GM12873 (cell line): ENCODE results near the gene YBX2.

Source experiments
- CTCF ChIP-seq: IDR thresholded peaks from 2 replicates; pipeline ENCODE4 v1.5.1; 2012; ENCODE audit warnings: low read depth, mild to moderate bottlenecking, moderate library complexity, low read length, control low read depth; ENCODE audit not compliant: insufficient read depth; ENCODE audit errors: missing control alignments

YBX2 gene

DNA sequence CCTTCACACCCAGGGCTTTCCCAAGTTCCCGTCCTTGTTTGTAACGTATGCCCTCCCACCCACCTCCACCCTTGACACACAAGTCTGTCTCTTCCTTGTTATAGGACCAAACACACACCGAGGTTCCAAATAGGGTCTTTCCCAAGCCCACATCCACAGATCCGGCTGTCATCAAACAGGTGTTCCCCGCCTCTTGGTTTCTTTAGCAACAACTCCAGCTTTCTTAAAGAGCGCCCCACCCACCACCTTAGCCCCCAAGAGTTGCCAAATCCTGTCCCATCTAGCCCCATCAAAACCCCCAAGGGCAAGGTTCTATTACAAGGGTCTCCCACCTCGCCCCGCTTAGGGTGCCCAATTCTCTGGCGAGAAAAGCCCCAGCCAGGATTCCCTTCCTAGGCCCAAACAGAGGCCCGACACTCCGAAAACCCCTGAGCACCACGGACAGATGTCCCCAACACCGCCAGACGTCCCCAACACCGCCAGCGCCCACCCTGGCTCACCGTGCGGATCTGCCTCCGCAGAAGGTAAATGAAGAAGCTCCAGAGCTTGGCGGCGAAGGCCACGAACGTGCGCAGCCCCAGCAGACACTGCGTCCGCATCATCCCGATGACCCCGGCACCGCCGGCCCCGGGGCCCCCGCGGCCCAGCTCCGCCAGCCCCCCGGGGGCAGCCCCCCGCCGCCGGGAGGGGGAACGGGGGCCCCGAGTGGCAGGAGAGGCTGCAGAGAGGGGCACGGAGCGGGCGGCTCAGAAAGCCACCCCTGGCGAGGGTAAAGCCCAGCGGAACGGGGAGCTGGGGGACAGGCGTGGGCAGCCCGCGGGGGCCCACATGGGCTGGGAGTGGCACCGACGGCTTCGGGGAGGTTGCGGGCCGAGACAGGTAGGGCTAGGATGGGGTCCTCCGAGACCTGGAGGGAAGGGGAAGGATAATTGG, 43.5 kb downstream of the YBX2 start:
- TF ChIP-seq CTCF: no peak

DNA sequence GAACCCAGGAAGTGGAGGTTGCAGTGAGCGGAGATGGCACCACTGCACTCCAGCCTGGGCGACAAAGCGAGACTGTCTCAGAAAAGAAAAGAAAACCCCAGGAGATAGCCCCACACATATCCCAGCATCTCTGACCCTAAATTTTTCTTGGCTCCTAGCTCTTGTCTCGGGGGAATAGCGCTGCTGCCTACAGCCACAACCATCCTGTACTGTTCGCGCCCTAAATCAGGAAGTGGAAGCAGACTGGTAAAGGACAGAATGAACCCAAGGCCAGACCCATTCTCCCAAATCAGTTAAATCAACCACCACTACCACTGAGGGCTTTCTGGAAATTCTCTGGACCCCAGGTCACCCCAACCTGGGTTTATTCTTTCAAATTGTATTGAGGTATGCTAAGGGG, 44.6 kb downstream of the YBX2 start:
- TF ChIP-seq CTCF: no peak

GRCh38 chr17:7249214-7249613, 45.2 kb downstream of the YBX2 start:
- TF ChIP-seq CTCF: no peak

DNA sequence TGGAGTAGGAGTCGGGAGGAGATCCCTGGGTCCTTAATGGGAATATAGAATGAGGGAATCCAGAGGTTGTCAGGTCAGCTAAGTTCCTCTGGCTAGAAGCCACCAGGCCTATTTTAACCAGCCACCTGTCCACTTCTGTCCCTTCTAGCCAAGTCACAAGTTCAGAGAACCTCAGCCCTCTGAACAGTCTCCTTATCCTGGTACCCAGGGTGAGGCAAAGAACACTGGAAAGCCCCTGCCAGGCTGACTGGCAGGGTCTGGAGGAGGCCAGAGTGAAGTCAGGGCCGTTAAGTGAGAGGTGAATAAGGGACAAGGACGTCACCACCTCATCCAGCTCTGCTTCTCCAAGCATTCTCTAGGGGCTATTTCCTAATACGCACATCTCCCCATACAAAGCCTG, 45.6 kb downstream of the YBX2 start:
- no peak for TF ChIP-seq CTCF

DNA sequence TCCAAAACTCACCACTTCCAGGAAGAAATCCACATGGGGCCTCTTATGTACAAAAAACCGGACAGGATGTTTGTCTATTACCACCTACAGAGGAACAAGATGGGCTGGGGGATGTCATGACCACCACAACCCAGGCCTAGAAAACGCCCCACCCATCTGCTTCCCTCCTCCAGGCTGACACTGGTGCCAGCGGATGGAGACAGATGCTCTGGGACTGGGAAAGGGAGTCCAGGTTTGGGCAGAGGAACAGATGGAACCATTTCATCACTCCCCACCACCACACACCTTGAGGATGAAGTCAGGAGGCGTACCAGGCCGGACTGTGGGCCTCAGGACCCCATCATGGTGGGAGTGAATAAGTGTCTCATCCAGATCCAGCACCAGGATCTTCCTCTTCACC, 47.7 kb downstream of the YBX2 start:
- no peak for TF ChIP-seq CTCF

DNA sequence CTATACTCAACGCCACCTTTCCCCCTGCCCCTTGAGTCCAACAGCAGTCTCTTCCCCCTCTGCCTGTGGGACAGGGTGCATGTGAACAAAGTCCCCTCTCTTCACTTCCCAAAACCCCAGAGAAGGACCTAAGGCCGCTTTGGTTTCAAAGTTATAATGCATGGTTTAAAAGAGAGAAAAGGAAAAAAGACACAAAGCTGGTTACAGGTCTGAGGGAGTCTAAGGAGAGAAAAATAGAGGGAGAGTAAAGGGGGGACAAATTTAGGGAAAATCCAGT, 51.0 kb downstream of the YBX2 start:
- no peak for TF ChIP-seq CTCF

DNA sequence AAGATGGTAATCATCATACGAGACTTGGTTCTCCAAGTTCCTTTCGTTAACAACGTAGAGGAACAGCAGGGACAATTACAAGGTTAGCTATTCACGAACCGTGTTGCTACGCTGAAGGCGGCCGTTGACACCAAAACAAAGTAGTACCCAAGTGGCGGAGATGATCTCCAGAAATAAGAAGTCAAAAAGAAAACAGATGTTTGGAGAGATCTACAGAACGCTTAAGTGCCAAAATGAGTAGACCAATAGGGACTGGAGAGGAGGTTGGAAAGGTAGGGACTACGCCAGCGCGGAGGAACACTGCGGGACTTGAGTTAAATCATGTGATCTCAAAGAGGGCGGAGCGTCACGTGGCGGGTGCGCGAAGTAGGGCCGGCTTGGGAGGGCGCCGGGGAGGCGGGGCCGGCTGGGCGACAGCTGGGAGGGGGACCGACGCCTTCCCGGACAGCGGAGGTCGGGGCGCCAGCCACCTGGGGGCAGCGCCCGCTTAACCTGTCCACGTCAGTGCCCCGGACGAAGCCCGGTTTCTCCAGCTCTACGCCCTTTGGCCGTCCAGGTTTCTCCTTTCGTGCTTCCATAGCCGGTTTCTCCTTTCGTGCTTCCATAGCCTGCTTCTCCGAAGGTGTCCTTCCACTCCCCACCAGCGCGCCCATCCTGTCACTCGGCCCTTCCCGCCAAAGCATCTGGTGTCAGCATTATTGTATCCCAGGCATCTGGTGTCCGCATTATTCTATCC, 51.6 kb downstream of the YBX2 start:
- TF ChIP-seq CTCF: no peak
